HG02763 (cell line): Measurements from ENCODE around the gene NTN3.
"Not testable (repeated sequence)": the region's sequence is repeated elsewhere in the genome, so short reads cannot be mapped to it uniquely, and the experiment has no call there.

ENCODE experiments used
- ATAC-seq: cut with Tn5 transposase; IDR thresholded peaks from one replicate; pipeline ENCODE4 v1.9.1; 2021; ENCODE audit warnings: mild to moderate bottlenecking, moderate library complexity; ENCODE audit not compliant: unreplicated experiment

NTN3 gene

DNA sequence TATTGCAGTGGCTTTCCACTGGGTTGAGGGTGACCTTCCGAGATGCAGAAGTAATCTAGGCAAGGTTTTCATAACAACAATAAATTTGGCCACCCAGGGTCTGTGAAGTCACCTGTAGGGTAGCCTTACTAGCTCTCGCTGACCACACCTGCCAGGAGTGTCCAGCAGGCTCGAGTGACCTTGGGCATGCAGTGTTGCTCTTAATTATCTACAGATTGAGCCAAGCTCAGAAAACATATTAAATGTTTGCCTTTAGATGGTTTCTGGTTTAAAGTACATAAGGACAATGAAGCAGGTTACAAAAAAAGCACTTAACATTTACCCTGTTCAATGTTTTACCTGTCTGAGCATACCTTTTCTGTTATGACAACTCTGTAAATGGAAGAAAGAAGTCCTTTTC is 5.6 kb downstream of the NTN3 start:
- no peak for ATAC-seq

DNA sequence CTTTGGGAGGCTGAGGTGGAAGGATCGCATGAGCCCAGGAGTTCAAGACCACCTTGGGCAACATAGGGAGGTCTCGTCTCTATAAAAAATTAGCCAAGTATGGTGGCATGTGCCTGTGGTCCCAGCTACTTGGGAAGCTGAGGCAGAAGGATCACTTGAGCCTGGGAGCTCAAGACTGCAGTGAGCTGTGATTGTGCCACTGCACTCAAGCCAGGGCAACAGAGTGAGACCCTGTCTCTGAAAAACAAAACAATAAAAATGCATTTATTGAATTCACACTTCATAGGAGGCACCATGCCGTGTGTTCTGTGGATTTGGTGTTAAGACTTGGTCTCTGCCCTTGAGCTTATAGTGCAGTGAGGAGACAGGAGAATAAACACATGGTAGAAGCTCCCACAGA is 6.2 kb downstream of the NTN3 start:
- ATAC-seq, result no peak

DNA sequence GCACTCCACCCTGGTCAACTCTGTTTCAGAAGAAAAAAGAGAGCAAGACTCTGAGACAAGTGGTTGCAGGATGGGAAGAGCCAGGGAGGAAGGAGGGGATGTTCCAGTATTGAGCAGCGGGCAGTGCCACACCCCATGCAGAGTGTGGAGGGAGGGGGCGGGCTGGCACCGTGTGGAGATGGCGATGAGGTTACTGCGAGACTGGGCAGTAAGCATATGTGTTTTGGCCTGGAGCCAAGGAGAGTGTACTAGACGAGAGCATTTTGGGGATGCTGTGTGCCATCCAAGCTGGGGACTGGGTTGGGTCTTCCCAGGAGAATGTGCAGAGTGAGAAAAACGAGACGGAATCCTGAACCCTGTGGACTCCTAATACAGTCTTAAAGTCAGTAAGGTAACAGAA is 7.2 kb downstream of the NTN3 start:
- no peak for ATAC-seq

DNA sequence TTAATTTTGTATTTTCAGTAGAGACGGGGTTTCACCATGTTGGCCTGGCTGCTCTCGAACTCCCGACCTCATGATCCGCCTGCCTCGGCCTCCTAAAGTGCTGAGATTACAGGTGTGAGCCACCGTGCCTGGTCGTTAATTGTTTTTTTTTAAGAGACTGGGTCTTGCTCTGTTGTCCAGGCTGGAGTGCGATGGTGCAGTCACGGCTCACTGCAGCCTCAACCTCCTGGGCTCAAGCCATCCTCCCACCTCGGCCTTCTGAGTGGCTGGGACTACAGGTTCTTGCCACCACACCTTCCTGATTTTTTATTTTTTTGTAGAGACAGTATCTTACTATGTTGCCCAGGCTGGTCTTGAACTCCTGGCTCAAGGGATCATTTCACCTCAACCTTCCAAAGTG is 8.9 kb downstream of the NTN3 start:
- ATAC-seq, result not testable (repeated sequence)

DNA sequence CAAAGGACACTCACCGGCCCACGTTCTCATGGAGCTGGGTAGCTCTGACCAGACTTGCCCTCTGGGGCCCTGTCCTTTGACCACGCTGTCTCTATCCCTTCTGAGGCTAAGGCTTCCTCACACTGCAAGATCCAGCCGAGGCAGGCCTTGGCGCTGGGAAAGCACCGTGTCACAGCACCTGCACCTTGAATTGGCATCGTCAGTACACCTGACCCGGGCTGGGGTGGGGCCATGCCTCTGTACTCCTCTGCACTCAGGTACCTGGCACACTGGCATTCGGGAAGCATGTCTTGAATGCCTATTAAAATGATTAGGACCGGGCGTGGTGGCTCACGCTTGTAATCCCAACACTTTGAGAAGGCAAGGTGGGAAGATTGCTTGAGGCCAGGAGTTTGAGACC is 9.9 kb downstream of the NTN3 start:
- no peak for ATAC-seq

DNA sequence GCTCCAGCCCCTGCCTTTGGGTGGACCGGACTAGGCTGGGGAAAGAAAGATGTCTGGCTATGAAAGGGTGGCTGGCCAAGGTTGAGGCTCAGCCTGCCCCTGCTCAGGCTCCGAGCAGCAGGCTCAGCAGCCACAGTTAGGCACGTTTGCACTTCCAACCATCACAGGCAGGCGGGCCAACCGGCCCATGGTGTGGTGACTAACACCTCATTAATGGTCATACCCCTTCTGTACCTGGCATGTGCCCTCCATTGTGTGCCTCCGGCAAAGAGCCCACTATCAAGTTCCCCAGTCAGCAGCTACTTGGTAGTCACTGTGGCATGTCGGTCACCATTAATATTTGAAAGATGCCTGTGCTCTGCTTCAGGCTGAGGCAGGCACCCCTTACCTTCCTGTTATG is 10.6 kb downstream of the NTN3 start:
- ATAC-seq, result no peak

DNA sequence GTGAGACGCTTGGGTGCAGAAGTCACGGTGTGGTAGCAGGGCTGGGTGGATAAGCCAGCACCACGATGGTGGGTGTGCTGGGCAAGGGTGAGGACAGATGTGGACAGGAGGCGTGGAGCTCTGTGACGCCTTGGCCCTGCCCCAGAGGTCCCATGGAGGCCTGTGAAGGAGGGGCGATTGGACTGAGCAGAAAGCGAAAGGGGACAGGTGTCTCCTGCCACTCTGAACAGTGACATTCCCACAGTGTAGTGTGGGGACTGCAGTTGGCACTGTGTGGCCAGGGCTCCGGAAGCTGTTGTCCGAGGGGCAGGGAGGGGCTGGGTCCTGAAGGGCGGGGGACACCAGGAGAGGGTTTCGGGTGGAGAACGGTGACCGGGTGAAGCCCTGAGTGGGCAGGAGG is 11.2 kb downstream of the NTN3 start:
- ATAC-seq, result no peak

DNA sequence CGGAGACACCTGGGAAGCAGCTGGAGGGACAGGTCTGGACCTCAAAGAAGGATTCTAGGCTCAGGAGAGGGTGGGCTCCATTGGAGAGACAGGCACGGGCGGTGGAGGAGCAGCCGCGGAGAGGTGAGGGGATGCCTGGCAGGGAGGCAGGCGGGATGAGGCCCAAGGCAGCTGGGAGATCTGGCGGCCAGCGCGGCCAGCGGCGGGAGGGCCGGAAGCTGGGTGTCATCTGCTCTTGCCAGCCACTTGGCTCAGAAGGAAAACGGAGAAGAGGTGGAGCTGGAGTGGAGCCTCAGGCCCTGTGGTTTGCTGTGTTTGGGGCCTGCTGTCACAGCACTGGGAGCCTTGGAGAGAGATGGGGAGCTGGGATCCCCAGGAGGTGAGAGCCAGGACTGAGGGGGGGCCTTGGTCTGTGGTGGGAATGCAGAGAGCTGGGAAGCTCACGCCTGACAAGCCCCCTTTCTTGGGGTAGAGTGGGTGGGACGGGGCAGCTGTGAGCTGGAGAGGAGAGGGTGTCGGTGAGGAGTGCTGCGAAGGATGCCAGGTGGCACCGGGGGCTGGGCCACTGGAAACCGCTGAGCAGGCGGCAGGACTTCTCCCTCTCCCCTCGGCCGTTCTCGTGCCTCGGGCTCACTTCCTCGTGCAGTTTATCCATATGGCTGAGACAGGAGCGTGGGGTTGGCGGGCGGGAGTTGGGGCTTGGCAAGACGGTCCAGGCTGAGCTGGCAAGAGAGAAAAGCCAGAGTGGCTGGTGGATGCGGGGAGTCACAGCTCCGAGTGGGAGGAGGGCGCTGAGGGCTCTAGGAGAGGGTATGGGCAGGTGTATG is 11.8 kb downstream of the NTN3 start:
- no peak for ATAC-seq

DNA sequence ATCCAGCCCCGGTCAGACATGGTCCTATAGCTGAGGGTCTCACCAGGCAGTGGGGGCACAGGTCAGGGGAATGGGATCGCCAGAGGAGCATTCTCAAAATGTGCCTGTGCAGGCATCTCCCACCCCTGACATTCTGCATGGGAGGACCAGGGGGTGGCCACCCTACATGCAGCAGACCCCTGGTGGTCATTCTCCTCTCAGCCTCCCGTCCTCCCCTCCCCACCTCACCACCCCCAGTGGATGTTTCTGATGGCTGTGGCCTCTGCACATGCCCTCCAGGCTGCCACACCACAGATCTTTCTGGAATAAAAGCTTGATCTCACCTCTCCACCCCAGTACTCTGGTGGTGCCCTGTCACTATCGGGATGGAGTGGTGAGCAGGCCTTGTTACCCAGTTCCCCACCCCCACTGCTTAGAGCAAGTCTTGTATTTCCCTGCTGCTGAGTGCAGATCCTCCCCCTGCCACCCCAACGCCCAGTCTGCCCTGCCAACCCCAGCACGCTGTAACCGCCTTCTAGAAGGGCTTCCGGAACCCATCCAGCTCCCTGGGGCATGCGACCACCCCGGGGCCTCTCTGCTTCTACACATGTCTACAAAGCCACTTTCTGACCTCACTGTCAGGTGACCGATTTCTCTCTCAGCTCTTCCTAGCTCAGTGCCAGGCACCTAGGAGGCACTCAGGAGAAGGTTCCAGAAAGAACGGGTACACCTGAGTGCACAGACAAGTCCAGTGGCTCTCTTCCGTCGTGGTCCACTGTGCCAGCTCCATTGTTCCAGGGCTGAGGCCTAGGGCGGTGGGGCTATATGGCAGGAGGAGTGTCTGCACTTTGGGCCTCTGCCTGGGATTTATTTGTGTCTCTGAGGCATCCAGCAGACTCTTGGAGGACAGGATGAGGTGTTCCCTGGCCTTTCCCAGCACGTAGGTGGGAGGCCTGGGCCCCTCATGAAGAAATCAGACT is 13.1 kb downstream of the NTN3 start:
- no peak for ATAC-seq

DNA sequence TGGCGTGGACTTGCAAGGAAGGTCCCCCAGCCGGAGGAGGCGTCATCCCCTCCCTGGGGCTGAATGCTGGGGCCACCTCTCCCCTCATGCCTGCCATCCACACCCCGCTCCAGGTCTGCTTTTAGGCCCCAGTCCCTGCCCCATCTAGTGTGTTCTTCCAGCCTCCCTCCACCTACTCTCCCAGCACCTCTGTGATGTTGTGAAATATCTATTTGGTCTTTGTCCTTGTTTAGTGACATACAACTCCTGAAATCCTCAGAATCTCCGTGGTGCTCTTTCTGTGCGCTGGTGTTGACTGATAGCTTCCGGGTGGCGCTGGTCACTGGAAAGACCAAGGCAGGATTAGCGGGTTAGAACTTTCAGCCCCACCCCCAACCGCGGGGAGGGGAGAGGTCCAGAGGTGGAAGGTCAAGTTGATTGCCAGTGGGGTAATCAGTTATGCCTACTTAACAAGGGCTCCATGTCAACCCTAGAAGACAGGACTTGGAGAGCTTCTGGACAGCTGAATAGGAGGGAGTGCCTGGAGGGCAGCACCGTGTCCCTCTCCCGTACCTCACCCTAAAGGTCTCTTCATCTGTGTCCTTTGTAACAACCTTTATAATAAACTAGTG is 13.9 kb downstream of the NTN3 start:
- ATAC-seq, result no peak

DNA sequence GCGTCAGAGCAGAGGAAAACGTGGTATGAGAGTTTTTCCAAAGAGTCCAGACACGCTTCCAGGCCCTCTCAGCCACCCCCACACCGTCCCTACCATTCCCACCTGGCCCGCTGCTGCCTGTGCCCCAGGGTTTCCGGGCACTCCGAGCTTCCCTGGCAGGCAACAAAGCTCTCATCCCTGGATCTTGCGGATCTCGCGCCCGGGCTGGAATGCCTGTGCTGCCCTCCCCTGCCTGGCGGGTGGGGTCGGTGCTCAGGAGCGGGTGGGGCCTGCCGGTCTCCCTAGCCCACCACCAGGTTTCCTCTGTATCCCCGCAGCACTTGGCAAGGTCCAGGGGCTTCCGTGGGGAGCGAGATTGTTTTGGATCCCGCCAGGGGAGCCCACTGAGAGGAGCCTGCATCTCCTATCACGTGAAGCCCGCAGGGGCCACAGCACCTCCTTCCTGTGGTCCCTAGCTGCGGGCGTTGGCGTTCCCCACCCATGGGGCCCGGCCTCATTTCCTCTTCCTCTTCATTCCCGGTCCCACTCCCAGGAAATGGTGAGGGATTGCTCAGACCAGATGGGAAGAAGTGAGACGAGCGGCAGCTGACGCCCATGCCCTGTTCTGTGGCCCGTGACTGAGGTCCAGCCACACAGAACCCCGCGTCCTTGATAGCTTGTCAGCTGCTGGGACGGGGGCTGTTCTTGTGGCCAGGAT is 14.9 kb downstream of the NTN3 start:
- no peak for ATAC-seq

DNA sequence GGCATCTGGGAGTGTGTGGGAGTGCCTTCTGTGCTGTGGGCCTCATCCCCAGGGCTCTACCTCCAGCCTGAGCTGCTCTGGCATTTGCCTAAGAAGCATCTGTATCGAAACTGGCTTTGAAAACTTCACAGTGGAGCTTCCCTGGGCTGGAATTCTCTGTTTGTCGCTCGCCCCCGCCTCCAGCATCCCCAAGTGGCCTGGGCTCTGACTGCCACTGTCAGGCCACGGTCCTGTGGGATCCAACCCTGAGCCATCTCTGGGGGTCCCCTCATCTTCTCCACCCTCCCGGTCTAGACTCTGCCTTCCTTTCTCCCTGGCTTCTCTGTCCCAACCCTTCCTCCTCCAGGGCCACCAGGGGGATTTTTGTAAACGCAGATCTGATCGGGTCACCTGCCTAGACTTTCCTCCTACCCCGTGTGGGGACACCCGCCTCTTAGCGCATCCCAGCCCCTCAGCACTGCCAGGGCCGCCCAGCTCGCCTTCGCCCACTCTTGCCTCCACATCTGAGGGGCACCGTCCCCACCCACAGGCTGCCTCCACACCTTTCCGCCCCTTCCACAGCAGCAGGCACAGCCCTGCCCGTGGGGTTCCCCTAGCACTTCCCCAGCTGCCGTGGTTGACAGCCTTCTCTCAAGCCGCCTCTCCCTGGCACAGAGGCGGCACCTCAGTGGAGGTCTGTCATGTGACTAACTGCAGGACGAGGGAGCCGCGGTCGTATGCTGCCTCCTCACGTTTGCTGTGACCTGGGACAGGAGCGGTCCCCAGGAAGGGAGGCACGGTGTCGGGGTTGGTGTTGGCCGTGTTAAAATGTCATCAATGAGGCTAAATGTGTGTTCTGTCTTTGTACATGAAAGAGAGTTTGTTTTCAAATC is 15.8 kb downstream of the NTN3 start:
- peak; percentile 63 for ATAC-seq

DNA sequence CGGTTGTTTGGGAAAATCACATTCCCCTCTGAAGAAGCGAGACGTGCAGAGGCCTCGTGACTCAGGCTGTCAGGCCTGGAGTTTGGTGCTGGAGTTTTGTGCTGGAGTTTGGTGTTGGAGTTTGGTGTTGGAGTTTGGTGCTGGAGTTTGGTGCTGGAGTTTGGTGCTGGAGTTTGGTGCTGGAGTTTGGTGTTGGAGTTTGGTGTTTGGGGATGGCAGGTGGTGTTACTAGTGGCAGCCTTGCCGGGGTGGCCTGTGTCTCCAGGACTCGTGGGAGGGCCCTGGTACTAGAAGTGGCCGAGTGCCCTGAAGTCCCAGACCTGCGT is 16.4 kb downstream of the NTN3 start:
- no peak for ATAC-seq

DNA sequence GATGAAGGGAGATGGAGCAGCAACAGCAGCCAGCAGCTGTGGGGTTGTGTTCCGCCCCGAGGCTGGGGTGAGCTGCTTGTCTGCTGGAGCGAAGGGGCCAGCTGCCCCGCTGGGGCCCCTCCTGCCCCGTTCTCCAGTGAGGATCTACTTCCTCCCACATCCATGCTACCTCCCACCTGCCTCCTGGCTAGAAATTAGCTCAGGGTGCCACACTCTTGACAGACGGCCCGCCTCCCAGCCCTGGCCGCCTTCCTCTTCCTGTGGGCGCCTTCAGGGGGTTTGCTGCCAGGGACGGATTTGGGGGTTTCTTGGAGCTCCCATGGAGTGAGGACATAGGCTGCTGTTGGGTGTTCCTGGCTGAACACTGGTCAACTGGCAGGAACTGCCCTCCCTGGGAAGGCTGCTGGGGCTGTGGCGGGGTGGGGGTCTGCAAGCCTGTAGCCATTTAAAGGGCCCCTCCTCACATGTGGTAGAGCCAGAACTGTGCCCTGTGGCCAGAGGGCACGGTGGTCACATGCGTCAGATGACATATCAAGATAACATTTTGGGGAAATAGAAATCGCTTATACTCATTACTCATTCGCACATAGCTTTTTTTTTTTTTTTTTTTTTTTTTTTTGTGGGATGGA is 16.9 kb downstream of the NTN3 start:
- ATAC-seq, result no peak

DNA sequence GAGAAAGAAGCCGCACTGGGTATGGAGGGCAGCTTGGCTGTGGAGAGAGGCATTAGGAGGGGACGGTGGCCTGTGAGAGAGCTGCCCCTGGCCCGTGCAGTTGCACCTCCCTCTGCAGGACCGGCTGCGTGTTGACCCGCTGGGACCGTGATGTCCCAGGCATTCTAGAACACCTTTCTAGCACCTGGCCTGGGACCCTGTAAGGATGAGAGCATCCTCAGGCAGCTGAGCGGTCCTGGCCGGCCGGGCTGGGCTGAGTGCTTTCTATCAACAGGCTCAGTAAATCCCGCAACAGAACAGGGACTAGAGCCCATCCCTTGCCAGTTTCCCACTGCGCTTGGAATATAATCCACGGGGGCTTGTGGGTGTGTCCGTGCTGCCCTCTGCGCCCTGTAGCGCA is 18.5 kb downstream of the NTN3 start:
- no peak for ATAC-seq

DNA sequence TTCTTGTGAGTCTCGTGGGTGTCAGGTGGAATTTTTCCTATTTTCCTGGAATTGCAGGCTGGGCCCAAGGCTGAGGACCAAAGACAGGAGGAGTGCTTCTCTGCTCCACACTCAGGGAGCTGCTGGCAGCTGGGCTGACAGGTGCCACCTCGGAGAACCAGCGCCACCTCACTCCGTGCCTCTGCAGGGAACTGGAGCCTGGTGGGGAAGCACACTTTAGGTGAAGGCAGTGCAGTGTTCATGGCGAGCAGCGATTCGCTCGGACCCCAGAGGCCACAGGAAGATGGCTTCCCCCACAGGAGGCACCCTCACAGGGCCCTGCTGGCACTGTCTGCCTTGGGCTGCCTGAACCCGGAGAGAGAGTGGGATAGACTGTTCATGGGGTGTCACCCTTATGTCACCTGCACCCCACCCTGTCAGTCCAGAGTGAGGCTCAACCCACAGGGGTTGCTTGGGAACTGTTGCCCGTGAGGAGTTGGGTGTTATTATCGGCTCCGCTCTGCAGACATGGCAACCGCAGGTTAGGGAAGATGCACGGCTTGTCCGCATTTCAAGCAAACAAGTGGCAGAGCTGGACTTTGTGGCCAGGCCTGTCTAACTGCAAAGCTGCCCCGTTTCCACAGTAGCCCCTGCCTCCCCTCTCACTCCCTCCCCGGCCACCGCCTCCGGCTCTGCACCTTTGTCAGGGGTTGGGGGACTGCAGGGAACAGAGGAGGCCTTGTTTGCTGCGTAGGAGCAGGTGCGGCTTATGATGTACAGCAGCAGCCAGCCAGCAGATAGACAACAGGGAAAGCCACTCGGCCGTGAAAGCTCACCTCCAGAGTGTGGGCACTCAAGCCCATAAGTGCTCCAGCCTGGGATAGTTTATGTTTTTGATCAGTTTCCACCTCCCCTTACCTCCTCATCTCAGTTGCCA is 19.4 kb downstream of the NTN3 start:
- no peak for ATAC-seq

DNA sequence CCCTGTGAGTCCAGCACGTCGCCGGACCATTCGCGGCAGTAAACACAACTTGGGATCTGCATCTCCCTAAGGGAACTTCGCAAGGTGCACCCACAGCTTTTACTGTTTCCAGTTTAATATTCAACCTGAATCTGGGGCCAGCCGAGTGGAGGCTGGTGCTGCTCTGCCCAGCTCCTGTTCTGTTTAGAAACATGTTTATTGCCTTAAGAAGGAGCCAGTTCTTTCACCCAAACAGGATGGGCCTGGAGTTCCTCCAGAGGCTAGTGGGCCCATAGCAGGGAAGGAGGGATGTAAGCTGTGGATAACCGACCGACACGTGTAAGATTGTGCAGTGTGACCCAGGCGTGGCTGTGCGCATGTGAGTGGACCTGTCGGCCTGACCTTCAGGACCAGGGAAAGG is 21.2 kb downstream of the NTN3 start:
- no peak for ATAC-seq

DNA sequence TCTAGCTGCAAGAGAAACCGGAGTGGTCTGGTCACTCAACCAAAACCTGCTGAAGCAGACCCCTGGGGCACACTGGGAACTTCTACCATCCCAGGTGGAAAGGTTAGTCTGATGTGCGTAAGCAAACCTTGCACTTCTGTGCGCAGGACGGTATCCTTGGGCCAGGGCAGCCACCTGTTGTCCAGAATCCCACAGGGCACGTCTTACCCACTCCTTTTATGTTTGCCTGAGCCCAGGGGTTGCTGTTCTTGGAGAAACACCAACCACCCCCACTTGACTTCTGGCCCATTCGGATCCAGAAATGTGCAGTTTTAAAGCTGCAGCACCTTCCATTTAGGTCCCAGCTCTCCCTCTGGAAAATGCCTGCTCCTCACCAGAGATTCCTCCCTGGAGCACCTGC is 22.5 kb downstream of the NTN3 start:
- no peak for ATAC-seq

DNA sequence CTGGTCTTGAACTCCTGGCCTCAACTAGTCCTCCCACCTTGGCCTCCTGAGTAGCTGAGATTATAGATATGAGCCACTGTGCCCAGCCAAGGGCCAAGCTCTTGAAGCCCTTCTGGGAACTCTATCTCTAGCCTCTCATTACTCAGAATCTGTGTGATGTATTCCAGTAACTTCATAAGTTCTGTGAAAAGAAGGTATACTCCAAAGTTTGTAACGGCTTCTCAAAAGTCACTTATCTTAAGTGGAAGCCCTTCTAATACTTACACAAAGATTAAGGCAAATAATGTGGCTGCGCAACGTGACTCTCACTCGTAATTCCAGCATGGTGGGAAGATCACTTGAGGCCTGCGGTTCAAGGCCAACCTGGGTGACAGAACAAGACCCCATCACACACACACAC is 23.5 kb downstream of the NTN3 start:
- no peak for ATAC-seq
